Gastroesophageal sphincter (tissue), 3 donors: Measurements from ENCODE around the gene GALNT12.

Source experiments
- EP300 ChIP-seq: sonication (generic); formaldehyde crosslinking; IDR thresholded peaks from one replicate; pipeline ENCODE4 v1.6.1; 2017; ENCODE audit warnings: antibody characterized with exemption, mild to moderate bottlenecking
- POLR2A ChIP-seq, 2 donors: fragments of 450-650 bp; IDR thresholded peaks; one replicate each; pipeline ENCODE4 v1.6.1; 2017; ENCODE audit warnings: antibody characterized with exemption in 2 of 2, mild to moderate bottlenecking in 2 of 2, moderate library complexity in 1 of 2
- POLR2AphosphoS5 ChIP-seq: sonication (generic); formaldehyde crosslinking; IDR thresholded peaks from one replicate; pipeline ENCODE4 v1.6.1; 2017; ENCODE audit warnings: antibody characterized with exemption
- TF ChIP-seq, protein P1 (sequence below), 4 experiments: fragments of 200-600 bp in 2 of 4; fragments of 450-650 bp in 2 of 4; sonication (generic) in 1 of 4; IDR thresholded peaks; one replicate each; pipeline ENCODE4 v1.5.1; 2017 to 2019; ENCODE audit warnings: antibody characterized with exemption in 4 of 4, mild to moderate bottlenecking in 2 of 4, moderate library complexity in 2 of 4

DNA sequence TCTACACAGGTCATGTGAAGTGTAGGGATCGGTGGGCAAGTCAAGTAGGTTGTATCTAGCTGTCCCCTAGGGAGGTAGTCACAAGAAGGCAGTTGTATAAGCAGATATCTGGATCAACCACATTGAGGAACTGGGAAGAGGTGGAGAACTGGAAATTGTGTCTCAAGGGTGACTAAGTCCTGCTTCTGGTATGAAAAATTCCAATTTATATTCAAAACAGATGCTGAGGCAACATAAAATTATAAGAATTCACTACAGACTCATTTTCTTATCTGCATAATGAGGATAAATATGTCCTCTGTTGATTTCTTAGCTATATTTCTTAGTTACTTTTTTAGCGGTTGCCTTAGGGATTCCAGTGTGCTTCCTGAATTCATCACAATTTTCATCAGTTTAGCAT lies 46.8 kb downstream of the GALNT12 start:
- TF ChIP-seq, protein P1, sequence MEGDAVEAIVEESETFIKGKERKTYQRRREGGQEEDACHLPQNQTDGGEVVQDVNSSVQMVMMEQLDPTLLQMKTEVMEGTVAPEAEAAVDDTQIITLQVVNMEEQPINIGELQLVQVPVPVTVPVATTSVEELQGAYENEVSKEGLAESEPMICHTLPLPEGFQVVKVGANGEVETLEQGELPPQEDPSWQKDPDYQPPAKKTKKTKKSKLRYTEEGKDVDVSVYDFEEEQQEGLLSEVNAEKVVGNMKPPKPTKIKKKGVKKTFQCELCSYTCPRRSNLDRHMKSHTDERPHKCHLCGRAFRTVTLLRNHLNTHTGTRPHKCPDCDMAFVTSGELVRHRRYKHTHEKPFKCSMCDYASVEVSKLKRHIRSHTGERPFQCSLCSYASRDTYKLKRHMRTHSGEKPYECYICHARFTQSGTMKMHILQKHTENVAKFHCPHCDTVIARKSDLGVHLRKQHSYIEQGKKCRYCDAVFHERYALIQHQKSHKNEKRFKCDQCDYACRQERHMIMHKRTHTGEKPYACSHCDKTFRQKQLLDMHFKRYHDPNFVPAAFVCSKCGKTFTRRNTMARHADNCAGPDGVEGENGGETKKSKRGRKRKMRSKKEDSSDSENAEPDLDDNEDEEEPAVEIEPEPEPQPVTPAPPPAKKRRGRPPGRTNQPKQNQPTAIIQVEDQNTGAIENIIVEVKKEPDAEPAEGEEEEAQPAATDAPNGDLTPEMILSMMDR (IDR thresholded peaks at IDR 0.05): no peak
- no peak for TF ChIP-seq POLR2A (IDR thresholded peaks at IDR 0.05)
- no peak for TF ChIP-seq EP300
- no peak for TF ChIP-seq POLR2AphosphoS5
